GM12878 (cell line): ENCODE results near the gene SAMD4A. TPM values are rescaled to one million over a fixed set of nuclear protein-coding genes. Genes with fewer than 3 reads are reported as not detected.
A peak's percentile ranks its signal among the peaks of the same experiment; 100 is the strongest.

Source experiments
- ASH2L ChIP-seq: fragments of 300-600, 200-600 bp; sonication (generic); IDR thresholded peaks from 2 replicates; pipeline ENCODE4 v1.6.1; 2017; ENCODE audit warnings: low read depth, mild to moderate bottlenecking, borderline replicate concordance
- CREB1 ChIP-seq: IDR thresholded peaks from 2 replicates; pipeline ENCODE4 v1.6.1; 2012; ENCODE audit warnings: low read depth, mild to moderate bottlenecking, inconsistent platforms
- EP300 ChIP-seq, 2 experiments: fragments of 150-350 bp in 1 of 2; IDR thresholded peaks; 2 replicates each; pipeline ENCODE4 v1.6.1; 2011 to 2012; ENCODE audit warnings: low read depth in 2 of 2, low read length in 2 of 2, borderline replicate concordance in 1 of 2, improper control_type of control experiment in 1 of 2, inconsistent platforms in 1 of 2; ENCODE audit not compliant: control insufficient read depth in 1 of 2
- EZH2 ChIP-seq: IDR thresholded peaks from 2 replicates; pipeline ENCODE4 v1.6.1; 2012; ENCODE audit warnings: low read depth, mild to moderate bottlenecking, control low read depth, inconsistent platforms, low read length, borderline replicate concordance; ENCODE audit not compliant: control insufficient read depth
- HCFC1 ChIP-seq: fragments of 150-350 bp; IDR thresholded peaks from 2 replicates; pipeline ENCODE4 v1.6.1; 2014; ENCODE audit warnings: low read length
- HDAC2 ChIP-seq: fragments of 200-600 bp; sonication (generic); IDR thresholded peaks from 2 replicates; pipeline ENCODE4 v1.6.1; 2017
- IKZF1 ChIP-seq: fragments of 450-650 bp; conservative IDR thresholded peaks from 2 replicates; pipeline ENCODE4 v1.6.1; 2017; ENCODE audit warnings: antibody characterized with exemption, mild to moderate bottlenecking
- NFXL1 ChIP-seq: fragments of 450-650 bp; IDR thresholded peaks from 2 replicates; pipeline ENCODE4 v1.6.1; 2017; ENCODE audit warnings: antibody characterized with exemption, mild to moderate bottlenecking, borderline replicate concordance
- NR2F1 ChIP-seq: fragments of 450-650 bp; conservative IDR thresholded peaks from 2 replicates; pipeline ENCODE4 v1.6.1; 2017; ENCODE audit warnings: mild to moderate bottlenecking
- POLR2AphosphoS2 ChIP-seq: IDR thresholded peaks from 2 replicates; pipeline ENCODE4 v1.6.1; 2011; ENCODE audit warnings: low read depth, mild to moderate bottlenecking, low read length, improper control_type of control experiment, moderate library complexity
- RAD51 ChIP-seq: fragments of 450-650 bp; IDR thresholded peaks from 2 replicates; pipeline ENCODE4 v1.6.1; 2016; ENCODE audit warnings: moderate library complexity, mild to moderate bottlenecking, inconsistent platforms
- RELA ChIP-seq: fragments of 450-650 bp; IDR thresholded peaks from 2 replicates; pipeline ENCODE4 v1.8.0; 2014; ENCODE audit warnings: borderline replicate concordance; ENCODE audit not compliant: partially characterized antibody
- SMAD5 ChIP-seq: IDR thresholded peaks from 2 replicates; pipeline ENCODE4 v1.6.1; 2016; ENCODE audit warnings: antibody characterized with exemption, low read depth
- TCF12 ChIP-seq: IDR thresholded peaks from 2 replicates; pipeline ENCODE4 v1.6.1; 2011; ENCODE audit warnings: low read depth, mild to moderate bottlenecking, low read length
- YY1 ChIP-seq: IDR thresholded peaks from 2 replicates; pipeline ENCODE4 v1.6.1; 2011; ENCODE audit warnings: low read depth, mild to moderate bottlenecking, low read length
- ZNF217 ChIP-seq: fragments of 450-650 bp; IDR thresholded peaks from 2 replicates; pipeline ENCODE4 v1.6.1; 2017; ENCODE audit warnings: antibody characterized with exemption, mild to moderate bottlenecking
- polyA plus RNA-seq, 11 experiments: library from polyadenylated mRNA; depleted of rRNA in 4 of 11; unstranded in 6 of 11; stranded (reverse) in 5 of 11; fragments of >200 nt; fragmentation: Nextera tagmentation in 4 of 11; fragmentation: Illumina TruSeq in 1 of 11; extraction: Ambion mirVana in 4 of 11; extraction: Trizol in 1 of 11; gene quantifications; 1 replicate in 1 of 11; 2 replicates in 10 of 11; pipeline versions ENCODE4 v1.2.1 to v1.2.3, GENCODE V29; 2011 to 2016; ENCODE audit warnings: inconsistent platforms in 2 of 11, missing spikeins in 2 of 11, low read depth in 1 of 11
- total RNA-seq, 4 experiments: library from RNA; depleted of rRNA in 3 of 4; stranded (reverse); fragments of >200 nt in 3 of 4; fragmentation: Illumina TruSeq in 1 of 4; extraction: Trizol in 1 of 4; gene quantifications; 2 replicates each; pipeline versions ENCODE4 v1.2.1 to v1.2.3, GENCODE V29; 2013 to 2021
- TF ChIP-seq, protein P1 (sequence below): IDR thresholded peaks from 2 replicates; pipeline ENCODE4 v1.6.1; 2011; ENCODE audit warnings: borderline replicate concordance, low read depth, mild to moderate bottlenecking, moderate library complexity, low read length; ENCODE audit not compliant: insufficient read depth, poor library complexity, severe bottlenecking
- TF ChIP-seq, protein P2 (sequence below): fragments of 450-650 bp; IDR thresholded peaks from 2 replicates; pipeline ENCODE4 v1.6.1; 2017; ENCODE audit warnings: mild to moderate bottlenecking, moderate library complexity
- TF ChIP-seq, protein P3 (sequence below): IDR thresholded peaks from 2 replicates; pipeline ENCODE4 v1.6.1; 2012; ENCODE audit warnings: improper control_type of control experiment, low read depth, low read length; ENCODE audit not compliant: insufficient replicate concordance

The SAMD4A gene
- total and polyA plus RNA-seq, 10 of the 15 experiments (the other 5 are each of a cell fraction or from before 2014, with no cell fraction given): 0.05 to 0.56 (median 0.31) TPM

DNA sequence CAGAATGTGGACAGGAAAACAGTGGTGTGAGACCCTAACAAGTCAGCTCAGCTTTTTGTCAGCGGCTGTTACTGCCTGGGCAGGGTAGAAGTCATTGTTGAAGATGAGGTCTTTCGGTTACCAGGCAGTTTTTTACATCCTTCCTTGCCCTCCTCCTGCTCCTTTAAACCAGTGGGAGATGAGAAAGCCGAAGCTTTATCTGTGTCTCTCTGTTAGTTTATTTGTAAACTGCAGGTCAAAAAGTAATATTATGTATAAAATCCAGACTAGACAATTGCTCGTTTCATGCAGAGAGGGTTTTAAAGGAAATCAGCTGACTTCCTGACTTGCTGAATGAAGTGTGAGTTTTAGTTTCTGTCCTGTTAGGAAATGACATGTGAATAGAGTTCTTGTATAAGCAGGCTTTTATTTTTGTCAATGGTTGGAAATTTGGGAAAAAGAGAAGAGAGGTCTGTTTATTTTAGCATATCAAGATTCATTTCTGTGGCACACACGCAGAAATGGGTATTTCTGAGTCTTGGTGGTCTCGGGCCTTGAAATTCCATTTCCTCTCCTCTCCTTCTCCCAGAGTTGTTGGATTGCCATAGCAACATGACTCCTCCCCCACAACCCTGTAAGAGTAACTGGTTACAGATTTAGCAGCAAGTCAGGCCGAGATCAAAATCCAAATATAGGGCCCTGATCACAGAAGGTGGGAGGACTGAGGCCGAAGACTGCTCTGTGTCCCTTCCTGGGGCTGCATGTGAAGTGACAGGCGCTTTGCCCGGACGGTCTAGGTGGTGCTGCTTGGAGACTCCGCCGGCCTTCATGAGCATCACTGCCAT, 60.8 kb downstream of the SAMD4A start (continued):
- TF ChIP-seq SMAD5 (no peak), HDAC2 (no peak), EZH2 (no peak), TCF12 (no peak), NFXL1 (no peak), RAD51 (peak; percentile 78), ASH2L (peak; percentile 80; the same call in 1 of the 2 replicates), NR2F1 (no peak), POLR2AphosphoS2 (no peak), EP300 (IDR thresholded peaks at IDR 0.05; ENCODE audit: borderline replicate concordance in 1 of 2, control insufficient read depth in 1 of 2, low read depth in 2 of 2, low read length in 2 of 2) (0 out of 4 replicates have a peak, but pooled peaks of 1 of the 2 experiments have one; percentile 35), RELA (no peak), HCFC1 (no peak), ZNF217 (no peak), YY1 (no peak), CREB1 (no peak), IKZF1 (peak; percentile 48; the same call in 1 of the 2 replicates)
- TF ChIP-seq, protein P1, sequence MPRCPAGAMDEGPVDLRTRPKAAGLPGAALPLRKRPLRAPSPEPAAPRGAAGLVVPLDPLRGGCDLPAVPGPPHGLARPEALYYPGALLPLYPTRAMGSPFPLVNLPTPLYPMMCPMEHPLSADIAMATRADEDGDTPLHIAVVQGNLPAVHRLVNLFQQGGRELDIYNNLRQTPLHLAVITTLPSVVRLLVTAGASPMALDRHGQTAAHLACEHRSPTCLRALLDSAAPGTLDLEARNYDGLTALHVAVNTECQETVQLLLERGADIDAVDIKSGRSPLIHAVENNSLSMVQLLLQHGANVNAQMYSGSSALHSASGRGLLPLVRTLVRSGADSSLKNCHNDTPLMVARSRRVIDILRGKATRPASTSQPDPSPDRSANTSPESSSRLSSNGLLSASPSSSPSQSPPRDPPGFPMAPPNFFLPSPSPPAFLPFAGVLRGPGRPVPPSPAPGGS: no peak
- TF ChIP-seq, protein P2, sequence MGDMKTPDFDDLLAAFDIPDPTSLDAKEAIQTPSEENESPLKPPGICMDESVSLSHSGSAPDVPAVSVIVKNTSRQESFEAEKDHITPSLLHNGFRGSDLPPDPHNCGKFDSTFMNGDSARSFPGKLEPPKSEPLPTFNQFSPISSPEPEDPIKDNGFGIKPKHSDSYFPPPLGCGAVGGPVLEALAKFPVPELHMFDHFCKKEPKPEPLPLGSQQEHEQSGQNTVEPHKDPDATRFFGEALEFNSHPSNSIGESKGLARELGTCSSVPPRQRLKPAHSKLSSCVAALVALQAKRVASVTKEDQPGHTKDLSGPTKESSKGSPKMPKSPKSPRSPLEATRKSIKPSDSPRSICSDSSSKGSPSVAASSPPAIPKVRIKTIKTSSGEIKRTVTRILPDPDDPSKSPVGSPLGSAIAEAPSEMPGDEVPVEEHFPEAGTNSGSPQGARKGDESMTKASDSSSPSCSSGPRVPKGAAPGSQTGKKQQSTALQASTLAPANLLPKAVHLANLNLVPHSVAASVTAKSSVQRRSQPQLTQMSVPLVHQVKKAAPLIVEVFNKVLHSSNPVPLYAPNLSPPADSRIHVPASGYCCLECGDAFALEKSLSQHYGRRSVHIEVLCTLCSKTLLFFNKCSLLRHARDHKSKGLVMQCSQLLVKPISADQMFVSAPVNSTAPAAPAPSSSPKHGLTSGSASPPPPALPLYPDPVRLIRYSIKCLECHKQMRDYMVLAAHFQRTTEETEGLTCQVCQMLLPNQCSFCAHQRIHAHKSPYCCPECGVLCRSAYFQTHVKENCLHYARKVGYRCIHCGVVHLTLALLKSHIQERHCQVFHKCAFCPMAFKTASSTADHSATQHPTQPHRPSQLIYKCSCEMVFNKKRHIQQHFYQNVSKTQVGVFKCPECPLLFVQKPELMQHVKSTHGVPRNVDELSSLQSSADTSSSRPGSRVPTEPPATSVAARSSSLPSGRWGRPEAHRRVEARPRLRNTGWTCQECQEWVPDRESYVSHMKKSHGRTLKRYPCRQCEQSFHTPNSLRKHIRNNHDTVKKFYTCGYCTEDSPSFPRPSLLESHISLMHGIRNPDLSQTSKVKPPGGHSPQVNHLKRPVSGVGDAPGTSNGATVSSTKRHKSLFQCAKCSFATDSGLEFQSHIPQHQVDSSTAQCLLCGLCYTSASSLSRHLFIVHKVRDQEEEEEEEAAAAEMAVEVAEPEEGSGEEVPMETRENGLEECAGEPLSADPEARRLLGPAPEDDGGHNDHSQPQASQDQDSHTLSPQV: no peak
- TF ChIP-seq, protein P3, sequence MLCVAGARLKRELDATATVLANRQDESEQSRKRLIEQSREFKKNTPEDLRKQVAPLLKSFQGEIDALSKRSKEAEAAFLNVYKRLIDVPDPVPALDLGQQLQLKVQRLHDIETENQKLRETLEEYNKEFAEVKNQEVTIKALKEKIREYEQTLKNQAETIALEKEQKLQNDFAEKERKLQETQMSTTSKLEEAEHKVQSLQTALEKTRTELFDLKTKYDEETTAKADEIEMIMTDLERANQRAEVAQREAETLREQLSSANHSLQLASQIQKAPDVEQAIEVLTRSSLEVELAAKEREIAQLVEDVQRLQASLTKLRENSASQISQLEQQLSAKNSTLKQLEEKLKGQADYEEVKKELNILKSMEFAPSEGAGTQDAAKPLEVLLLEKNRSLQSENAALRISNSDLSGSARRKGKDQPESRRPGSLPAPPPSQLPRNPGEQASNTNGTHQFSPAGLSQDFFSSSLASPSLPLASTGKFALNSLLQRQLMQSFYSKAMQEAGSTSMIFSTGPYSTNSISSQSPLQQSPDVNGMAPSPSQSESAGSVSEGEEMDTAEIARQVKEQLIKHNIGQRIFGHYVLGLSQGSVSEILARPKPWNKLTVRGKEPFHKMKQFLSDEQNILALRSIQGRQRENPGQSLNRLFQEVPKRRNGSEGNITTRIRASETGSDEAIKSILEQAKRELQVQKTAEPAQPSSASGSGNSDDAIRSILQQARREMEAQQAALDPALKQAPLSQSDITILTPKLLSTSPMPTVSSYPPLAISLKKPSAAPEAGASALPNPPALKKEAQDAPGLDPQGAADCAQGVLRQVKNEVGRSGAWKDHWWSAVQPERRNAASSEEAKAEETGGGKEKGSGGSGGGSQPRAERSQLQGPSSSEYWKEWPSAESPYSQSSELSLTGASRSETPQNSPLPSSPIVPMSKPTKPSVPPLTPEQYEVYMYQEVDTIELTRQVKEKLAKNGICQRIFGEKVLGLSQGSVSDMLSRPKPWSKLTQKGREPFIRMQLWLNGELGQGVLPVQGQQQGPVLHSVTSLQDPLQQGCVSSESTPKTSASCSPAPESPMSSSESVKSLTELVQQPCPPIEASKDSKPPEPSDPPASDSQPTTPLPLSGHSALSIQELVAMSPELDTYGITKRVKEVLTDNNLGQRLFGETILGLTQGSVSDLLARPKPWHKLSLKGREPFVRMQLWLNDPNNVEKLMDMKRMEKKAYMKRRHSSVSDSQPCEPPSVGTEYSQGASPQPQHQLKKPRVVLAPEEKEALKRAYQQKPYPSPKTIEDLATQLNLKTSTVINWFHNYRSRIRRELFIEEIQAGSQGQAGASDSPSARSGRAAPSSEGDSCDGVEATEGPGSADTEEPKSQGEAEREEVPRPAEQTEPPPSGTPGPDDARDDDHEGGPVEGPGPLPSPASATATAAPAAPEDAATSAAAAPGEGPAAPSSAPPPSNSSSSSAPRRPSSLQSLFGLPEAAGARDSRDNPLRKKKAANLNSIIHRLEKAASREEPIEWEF: no peak
